Osteoblast (primary cell): Measurements from ENCODE around the gene TRABD. TPM values are rescaled to one million over a fixed set of nuclear protein-coding genes. Genes with fewer than 3 reads are reported as not detected.

Experiments
- DNase-seq: peaks from one replicate; pipeline ENCODE4 v3.0.0; 2011; ENCODE audit warnings: low spot score, mixed read lengths; ENCODE audit not compliant: insufficient read length; ENCODE audit errors: missing footprints
- H2AFZ ChIP-seq: 2 replicates; pipeline ENCODE4 v1.6.0; 2011; ENCODE audit warnings: mild to moderate bottlenecking, low read length
- H3K27ac ChIP-seq: 2 replicates; pipeline ENCODE4 v1.5.1; 2011; ENCODE audit warnings: mild to moderate bottlenecking, low read depth, low read length, moderate library complexity
- H3K27me3 ChIP-seq: 2 replicates; pipeline ENCODE4 v1.6.0; 2012; ENCODE audit warnings: mild to moderate bottlenecking, control low read depth, inconsistent platforms, low read length, moderate library complexity; ENCODE audit not compliant: insufficient read depth
- H3K36me3 ChIP-seq: 2 replicates; pipeline ENCODE4 v1.5.1; 2011; ENCODE audit warnings: mild to moderate bottlenecking, low read length, control low read depth, moderate library complexity; ENCODE audit not compliant: insufficient read depth
- H3K4me1 ChIP-seq: 2 replicates; pipeline ENCODE4 v1.5.1; 2011; ENCODE audit warnings: mild to moderate bottlenecking, low read length, control low read depth, moderate library complexity; ENCODE audit not compliant: insufficient read depth
- H3K4me2 ChIP-seq: 2 replicates; pipeline ENCODE4 v1.6.0; 2011; ENCODE audit warnings: mild to moderate bottlenecking, low read length; ENCODE audit not compliant: insufficient read depth
- H3K4me3 ChIP-seq: fragments of 200-600 bp; sonication (generic); 3 replicates; pipeline ENCODE4 v1.5.1; 2012; ENCODE audit warnings: mild to moderate bottlenecking, low read length, inconsistent platforms; ENCODE audit not compliant: insufficient read depth
- H3K79me2 ChIP-seq: 2 replicates; pipeline ENCODE4 v1.6.0; 2012; ENCODE audit warnings: mild to moderate bottlenecking, low read length, control low read depth, inconsistent platforms; ENCODE audit not compliant: insufficient read depth
- H3K9me3 ChIP-seq: 2 replicates; pipeline ENCODE4 v1.5.1; 2011; ENCODE audit warnings: low read depth, low read length, control low read depth
- H4K20me1 ChIP-seq: 2 replicates; pipeline ENCODE4 v1.6.0; 2012; ENCODE audit warnings: mild to moderate bottlenecking, low read length, control low read depth; ENCODE audit not compliant: insufficient read depth
- total RNA-seq: library from RNA; depleted of rRNA; stranded (reverse); fragments of >200 nt; gene quantifications from 2 replicates; pipeline ENCODE4 v1.2.3, GENCODE V29; 2012
- TF ChIP-seq, protein P1 (sequence below): IDR thresholded peaks from 2 replicates; pipeline ENCODE4 v1.5.1; 2011; ENCODE audit warnings: mild to moderate bottlenecking, low read depth, low read length, moderate library complexity; ENCODE audit errors: extremely low read depth

The TRABD gene
- total RNA-seq, 1 donor, result 13.8 TPM

DNA sequence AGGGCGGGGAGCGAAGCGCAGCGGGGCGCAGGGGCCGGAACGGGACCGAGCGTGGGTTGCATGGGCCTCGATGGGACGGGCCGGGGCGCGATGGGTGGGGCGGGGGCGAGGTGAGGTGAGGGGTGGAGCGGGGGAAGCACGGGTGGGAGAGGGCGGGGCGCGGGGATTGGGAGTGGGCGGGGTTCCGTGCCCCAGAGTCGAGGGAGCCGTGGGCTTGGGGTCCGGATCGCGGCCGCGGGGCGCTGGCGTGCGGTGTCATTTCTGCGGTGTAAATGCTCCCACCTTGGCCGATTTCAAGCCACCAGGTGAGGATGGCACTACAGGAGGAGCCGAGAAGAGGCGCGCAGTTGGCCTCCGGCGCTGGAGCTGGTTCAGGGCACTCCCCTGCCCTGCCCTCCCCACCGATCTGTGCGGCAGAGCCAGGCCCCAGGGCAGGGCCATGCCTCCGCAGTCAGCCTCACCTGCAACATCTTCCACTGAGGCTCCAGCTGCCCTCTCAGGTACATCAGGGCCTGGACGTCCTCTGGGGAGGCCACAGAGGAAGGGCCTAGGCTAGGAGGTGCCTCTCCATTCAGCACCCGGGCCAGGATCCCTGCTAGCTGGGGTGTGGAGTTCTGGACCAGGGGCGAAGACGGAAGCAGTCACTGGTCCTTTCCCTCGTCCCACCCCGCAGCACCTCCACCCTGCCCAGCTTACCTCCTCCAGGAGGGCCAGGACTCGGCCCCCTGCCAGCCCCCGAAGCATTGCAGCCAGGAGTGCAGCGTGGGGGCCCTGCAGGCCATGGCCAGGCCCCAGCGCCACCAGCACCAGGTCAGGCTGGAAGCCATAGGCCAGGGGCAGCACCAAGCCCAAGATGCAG, 59.7 kb downstream of the TRABD start:
- no peaks in the 10 kb centered on the region for H3K9me3 ChIP-seq
- peaks cover 32% of the 10 kb centered on the region for H3K4me1 ChIP-seq
- peaks cover 19% of the 10 kb centered on the region for H3K36me3 ChIP-seq
- H2AFZ ChIP-seq, result peak overlapping the region; percentile 70
- no peaks in the 10 kb centered on the region for H3K27me3 ChIP-seq
- DNase-seq, result peak; percentile 83
- peak overlapping the region; percentile 83 for H3K27ac ChIP-seq
- TF ChIP-seq, protein P1, sequence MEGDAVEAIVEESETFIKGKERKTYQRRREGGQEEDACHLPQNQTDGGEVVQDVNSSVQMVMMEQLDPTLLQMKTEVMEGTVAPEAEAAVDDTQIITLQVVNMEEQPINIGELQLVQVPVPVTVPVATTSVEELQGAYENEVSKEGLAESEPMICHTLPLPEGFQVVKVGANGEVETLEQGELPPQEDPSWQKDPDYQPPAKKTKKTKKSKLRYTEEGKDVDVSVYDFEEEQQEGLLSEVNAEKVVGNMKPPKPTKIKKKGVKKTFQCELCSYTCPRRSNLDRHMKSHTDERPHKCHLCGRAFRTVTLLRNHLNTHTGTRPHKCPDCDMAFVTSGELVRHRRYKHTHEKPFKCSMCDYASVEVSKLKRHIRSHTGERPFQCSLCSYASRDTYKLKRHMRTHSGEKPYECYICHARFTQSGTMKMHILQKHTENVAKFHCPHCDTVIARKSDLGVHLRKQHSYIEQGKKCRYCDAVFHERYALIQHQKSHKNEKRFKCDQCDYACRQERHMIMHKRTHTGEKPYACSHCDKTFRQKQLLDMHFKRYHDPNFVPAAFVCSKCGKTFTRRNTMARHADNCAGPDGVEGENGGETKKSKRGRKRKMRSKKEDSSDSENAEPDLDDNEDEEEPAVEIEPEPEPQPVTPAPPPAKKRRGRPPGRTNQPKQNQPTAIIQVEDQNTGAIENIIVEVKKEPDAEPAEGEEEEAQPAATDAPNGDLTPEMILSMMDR, result no peak
- peak overlapping the region; percentile 100 for H3K4me3 ChIP-seq
- H3K79me2 ChIP-seq, result peaks cover 85% of the 10 kb centered on the region
- peaks cover 31% of the 10 kb centered on the region for H4K20me1 ChIP-seq
- H3K4me2 ChIP-seq, result peak overlapping the region; percentile 95

DNA sequence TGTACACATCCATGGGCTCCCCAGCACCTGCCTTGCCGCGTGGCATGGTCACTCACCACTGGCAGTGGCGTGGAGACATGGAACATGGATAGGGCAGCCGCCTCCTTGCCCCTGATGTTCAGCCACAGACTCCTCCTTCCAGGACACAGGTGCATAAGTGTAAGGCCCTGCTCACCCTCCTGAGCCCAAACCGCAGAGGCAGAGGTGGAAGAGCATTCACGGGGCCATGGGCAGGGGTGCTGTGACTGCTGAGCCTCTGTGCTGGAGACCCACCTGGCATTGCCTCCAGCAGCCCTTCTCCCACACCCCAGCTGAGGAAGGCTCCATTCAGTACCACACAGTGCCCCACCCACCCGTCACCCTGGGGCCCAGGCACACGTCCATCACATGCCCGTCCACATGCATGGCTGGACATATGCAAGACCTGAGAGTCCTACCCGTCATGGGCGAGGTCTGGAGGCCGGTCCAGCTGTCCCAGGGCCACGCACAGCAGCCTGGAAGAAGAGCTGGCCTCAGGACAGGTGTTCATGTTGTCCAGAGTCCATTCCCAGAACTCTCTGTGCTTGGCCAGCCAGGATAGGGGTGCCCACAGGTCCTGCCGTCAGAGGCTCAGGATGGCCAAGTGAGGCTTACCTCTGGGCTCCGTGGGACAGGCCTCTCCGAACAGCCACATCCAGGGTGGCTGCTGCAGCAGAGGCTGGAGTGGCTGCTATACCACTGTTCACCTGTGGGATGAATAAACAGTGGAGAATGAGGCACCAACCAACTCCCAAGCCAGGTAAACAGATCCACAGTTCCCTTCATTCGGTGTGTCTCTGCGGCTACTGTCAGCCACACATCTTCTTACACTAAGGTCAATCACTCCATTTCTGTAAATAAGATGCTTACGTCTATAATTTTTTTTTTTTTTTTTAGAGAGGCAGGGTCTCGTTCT, 60.8 kb downstream of the TRABD start:
- Histone ChIP-seq H2AFZ (no peak overlapping the region), H3K4me2 (peak overlapping the region; percentile 95), H3K9me3 (no peaks in the 10 kb centered on the region), H3K79me2 (peaks cover 74% of the 10 kb centered on the region), H4K20me1 (peaks cover 22% of the 10 kb centered on the region), H3K27me3 (no peaks in the 10 kb centered on the region), H3K4me1 (peaks cover 32% of the 10 kb centered on the region), H3K27ac (peak overlapping the region; percentile 83), H3K36me3 (peaks cover 18% of the 10 kb centered on the region), H3K4me3 (no peak overlapping the region)
- DNase-seq, result peak; percentile 82
- TF ChIP-seq, protein P1, result peak; percentile 5

DNA sequence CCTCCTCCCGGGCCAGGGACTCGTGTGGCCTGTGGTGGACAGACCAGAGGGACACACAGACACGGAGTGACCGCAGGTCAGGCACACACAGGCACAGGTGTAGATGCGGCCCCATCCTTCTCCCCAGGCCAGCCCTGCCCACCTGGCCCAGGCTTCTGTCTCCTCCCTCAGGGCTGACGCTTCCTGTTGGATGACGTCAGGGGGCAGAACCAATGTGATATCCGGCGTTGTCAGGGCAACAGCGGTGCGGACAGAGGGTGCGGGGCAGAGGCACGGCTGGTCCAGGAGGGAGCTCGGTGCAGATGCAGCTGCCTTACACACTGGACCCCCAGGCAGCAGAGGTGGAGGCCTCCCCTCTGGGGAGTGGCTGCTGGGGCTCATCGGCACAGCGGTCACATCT, 62.0 kb downstream of the TRABD start:
- H3K27ac ChIP-seq, result peak overlapping the region; percentile 39
- peaks cover 21% of the 10 kb centered on the region for H3K4me1 ChIP-seq
- H3K9me3 ChIP-seq, result no peaks in the 10 kb centered on the region
- H3K4me3 ChIP-seq, result no peak overlapping the region
- no peak overlapping the region for H3K4me2 ChIP-seq
- TF ChIP-seq, protein P1, result no peak
- H3K27me3 ChIP-seq, result no peaks in the 10 kb centered on the region
- peaks cover 18% of the 10 kb centered on the region for H3K36me3 ChIP-seq
- H4K20me1 ChIP-seq, result peaks cover 21% of the 10 kb centered on the region
- no peak overlapping the region for H2AFZ ChIP-seq
- peak; percentile 93 for DNase-seq
- peaks cover 62% of the 10 kb centered on the region for H3K79me2 ChIP-seq
